SK-N-SH treated with all-trans-retinoic acid at 6 μM for 48 hours (cell line): ENCODE data around the gene NEK4.

Source experiments
- ESRRG ChIP-seq: fragments of 250-450 bp; sonication (Bioruptor Pico); IDR thresholded peaks from 2 replicates; pipeline ENCODE4 v1.6.1; 2021; ENCODE audit warnings: mild to moderate bottlenecking
- OSR1 ChIP-seq: fragments of 250-450 bp; sonication (Bioruptor Pico); IDR thresholded peaks from 2 replicates; pipeline ENCODE4 v1.8.0; 2022; ENCODE audit warnings: moderate library complexity, mild to moderate bottlenecking, inconsistent platforms
- SNAI2 ChIP-seq: fragments of 250-450 bp; sonication (Bioruptor Pico); IDR thresholded peaks from 2 replicates; pipeline ENCODE4 v1.5.0; 2020; ENCODE audit warnings: mild to moderate bottlenecking, moderate library complexity
- TCF4 ChIP-seq: fragments of 250-450 bp; sonication (Bioruptor Pico); IDR thresholded peaks from 2 replicates; pipeline ENCODE4 v1.8.0; 2021; ENCODE audit warnings: mild to moderate bottlenecking, moderate library complexity, borderline replicate concordance
- ZFP3 ChIP-seq: fragments of 250-450 bp; sonication (Bioruptor Pico); IDR thresholded peaks from 2 replicates; pipeline ENCODE4 v1.5.0; 2020; ENCODE audit warnings: mild to moderate bottlenecking, moderate library complexity
- ZFP30 ChIP-seq: fragments of 450-650 bp; formaldehyde crosslinking; IDR thresholded peaks from 2 replicates; pipeline ENCODE4 v1.5.0; 2022; ENCODE audit warnings: mild to moderate bottlenecking, moderate library complexity
- TF ChIP-seq, protein P1 (sequence below): fragments of 250-450 bp; sonication (Bioruptor Pico); IDR thresholded peaks from 2 replicates; pipeline ENCODE4 v1.5.1; 2020; ENCODE audit warnings: low read depth, mild to moderate bottlenecking, moderate library complexity
- TF ChIP-seq, protein P2 (sequence below): fragments of 250-450 bp; sonication (Bioruptor Pico); IDR thresholded peaks from 2 replicates; pipeline ENCODE4 v1.8.0; 2020; ENCODE audit warnings: mild to moderate bottlenecking, moderate library complexity, borderline replicate concordance

DNA sequence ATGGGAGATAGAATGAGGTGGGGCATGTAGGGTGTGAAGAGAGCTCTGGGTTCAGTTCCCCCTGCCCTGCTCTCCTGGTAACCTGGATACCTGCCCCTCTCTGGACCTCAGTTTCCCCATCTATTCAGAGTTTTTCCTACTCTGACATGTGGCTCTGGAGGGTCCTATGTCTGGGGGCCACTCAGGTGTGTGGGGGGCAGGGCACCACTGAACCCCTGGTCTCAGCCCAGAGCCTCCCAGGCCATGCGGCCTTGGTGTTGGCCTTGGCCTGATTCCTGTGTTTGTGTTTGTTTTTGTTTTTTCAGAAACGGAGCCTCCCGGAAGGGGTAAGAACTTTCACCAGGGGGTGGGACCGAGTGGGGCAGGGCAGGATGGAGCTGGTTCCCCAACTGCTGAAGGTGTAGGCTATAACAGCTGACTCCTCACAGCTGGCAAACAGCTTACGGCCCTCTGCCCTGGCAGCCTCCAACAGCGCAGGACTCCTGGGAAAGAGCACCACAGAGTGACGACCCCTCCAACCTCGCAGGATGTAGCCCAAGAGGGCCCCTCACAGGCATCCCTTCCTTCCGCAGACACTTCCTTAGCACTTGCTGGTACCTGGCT is 24.7 kb upstream of the NEK4 start:
- TF ChIP-seq SNAI2 (CRISPR knock-in tag) (no peak), ZFP3 (CRISPR knock-in tag) (no peak), ZFP30 (no peak), TCF4 (CRISPR knock-in tag) (no peak), ESRRG (CRISPR knock-in tag) (no peak), OSR1 (CRISPR knock-in tag) (no peak)
- TF ChIP-seq, protein P1, sequence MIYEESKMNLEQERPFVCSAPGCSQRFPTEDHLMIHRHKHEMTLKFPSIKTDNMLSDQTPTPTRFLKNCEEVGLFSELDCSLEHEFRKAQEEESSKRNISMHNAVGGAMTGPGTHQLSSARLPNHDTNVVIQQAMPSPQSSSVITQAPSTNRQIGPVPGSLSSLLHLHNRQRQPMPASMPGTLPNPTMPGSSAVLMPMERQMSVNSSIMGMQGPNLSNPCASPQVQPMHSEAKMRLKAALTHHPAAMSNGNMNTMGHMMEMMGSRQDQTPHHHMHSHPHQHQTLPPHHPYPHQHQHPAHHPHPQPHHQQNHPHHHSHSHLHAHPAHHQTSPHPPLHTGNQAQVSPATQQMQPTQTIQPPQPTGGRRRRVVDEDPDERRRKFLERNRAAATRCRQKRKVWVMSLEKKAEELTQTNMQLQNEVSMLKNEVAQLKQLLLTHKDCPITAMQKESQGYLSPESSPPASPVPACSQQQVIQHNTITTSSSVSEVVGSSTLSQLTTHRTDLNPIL = no peak
- TF ChIP-seq, protein P2, sequence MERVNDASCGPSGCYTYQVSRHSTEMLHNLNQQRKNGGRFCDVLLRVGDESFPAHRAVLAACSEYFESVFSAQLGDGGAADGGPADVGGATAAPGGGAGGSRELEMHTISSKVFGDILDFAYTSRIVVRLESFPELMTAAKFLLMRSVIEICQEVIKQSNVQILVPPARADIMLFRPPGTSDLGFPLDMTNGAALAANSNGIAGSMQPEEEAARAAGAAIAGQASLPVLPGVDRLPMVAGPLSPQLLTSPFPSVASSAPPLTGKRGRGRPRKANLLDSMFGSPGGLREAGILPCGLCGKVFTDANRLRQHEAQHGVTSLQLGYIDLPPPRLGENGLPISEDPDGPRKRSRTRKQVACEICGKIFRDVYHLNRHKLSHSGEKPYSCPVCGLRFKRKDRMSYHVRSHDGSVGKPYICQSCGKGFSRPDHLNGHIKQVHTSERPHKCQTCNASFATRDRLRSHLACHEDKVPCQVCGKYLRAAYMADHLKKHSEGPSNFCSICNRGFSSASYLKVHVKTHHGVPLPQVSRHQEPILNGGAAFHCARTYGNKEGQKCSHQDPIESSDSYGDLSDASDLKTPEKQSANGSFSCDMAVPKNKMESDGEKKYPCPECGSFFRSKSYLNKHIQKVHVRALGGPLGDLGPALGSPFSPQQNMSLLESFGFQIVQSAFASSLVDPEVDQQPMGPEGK (CRISPR knock-in tag) = no peak
